HL-60 (cell line): Measurements from ENCODE around the gene MAN2C1. TPM values are rescaled to one million over a fixed set of nuclear protein-coding genes. Genes with fewer than 3 reads are reported as not detected.

Experiments
- DNase-seq, 2 experiments: peaks; one replicate each; pipeline ENCODE4 v3.0.0-alpha.2; 2010 to 2020; ENCODE audit warnings: low read depth in 1 of 2, low spot score in 1 of 2
- H3K27ac ChIP-seq: fragments of 250-450 bp; sonication (Bioruptor Pico); replicated peaks from 2 replicates; pipeline ENCODE4 v1.5.1; 2020; ENCODE audit warnings: mild to moderate bottlenecking, moderate library complexity
- H3K27me3 ChIP-seq: fragments of 250-450 bp; sonication (Bioruptor Pico); 2 replicates; pipeline ENCODE4 v1.5.1; 2021; ENCODE audit warnings: mild to moderate bottlenecking, moderate library complexity; ENCODE audit not compliant: insufficient read depth, poor library complexity, severe bottlenecking
- H3K4me3 ChIP-seq: replicated peaks from 2 replicates; pipeline ENCODE4 v1.5.1; 2011; ENCODE audit warnings: mild to moderate bottlenecking, control low read depth, low read length; ENCODE audit not compliant: insufficient read depth
- GABPA ChIP-seq: IDR thresholded peaks from 2 replicates; pipeline ENCODE4 v1.6.1; 2012; ENCODE audit warnings: low read depth
- POLR2AphosphoS5 ChIP-seq: IDR thresholded peaks from 2 replicates; pipeline ENCODE4 v1.6.1; 2012; ENCODE audit warnings: low read depth
- REST ChIP-seq: IDR thresholded peaks from 2 replicates; pipeline ENCODE4 v1.6.1; 2012; ENCODE audit warnings: low read depth; ENCODE audit not compliant: insufficient replicate concordance
- SPI1 ChIP-seq: IDR thresholded peaks from 2 replicates; pipeline ENCODE4 v1.6.1; 2012; ENCODE audit warnings: low read depth, mild to moderate bottlenecking, borderline replicate concordance
- microRNA-seq: library from miRNA; unstranded; fragments of <30 nt; microRNA quantifications from one replicate; pipeline ENCODE4, GENCODE V29; 2018
- TF ChIP-seq, protein P1 (sequence below): IDR thresholded peaks from one replicate; pipeline ENCODE4 v1.5.1; 2011; ENCODE audit warnings: low read length, control low read depth, inconsistent platforms; ENCODE audit not compliant: insufficient read depth

Gene MAN2C1

GRCh38 chr15:75306188-75306587, 62.2 kb downstream of the MAN2C1 start:
- no peak for DNase-seq
- TF ChIP-seq, protein P1, sequence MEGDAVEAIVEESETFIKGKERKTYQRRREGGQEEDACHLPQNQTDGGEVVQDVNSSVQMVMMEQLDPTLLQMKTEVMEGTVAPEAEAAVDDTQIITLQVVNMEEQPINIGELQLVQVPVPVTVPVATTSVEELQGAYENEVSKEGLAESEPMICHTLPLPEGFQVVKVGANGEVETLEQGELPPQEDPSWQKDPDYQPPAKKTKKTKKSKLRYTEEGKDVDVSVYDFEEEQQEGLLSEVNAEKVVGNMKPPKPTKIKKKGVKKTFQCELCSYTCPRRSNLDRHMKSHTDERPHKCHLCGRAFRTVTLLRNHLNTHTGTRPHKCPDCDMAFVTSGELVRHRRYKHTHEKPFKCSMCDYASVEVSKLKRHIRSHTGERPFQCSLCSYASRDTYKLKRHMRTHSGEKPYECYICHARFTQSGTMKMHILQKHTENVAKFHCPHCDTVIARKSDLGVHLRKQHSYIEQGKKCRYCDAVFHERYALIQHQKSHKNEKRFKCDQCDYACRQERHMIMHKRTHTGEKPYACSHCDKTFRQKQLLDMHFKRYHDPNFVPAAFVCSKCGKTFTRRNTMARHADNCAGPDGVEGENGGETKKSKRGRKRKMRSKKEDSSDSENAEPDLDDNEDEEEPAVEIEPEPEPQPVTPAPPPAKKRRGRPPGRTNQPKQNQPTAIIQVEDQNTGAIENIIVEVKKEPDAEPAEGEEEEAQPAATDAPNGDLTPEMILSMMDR = no peak
- TF ChIP-seq POLR2AphosphoS5 (no peak), SPI1 (no peak), REST (no peak), GABPA (no peak)
- Histone ChIP-seq H3K4me3 (no peak overlapping the region), H3K27ac (no peak overlapping the region), H3K27me3 (peaks cover 9% of the 10 kb centered on the region)

Small RNA genes within 50 kb of the gene (microRNA-seq; reads per million reads assigned to microRNA genes)
- not detected for gene MIR631
